ENCODE measurements around the gene KREMEN2. TPM values are rescaled to one million over a fixed set of nuclear protein-coding genes. Genes with fewer than 3 reads are reported as not detected.
A peak's percentile ranks its signal among the peaks of the same experiment; 100 is the strongest.

Gene KREMEN2
- total RNA-seq, 1 donor from 2014 or later, result not detected

DNA sequence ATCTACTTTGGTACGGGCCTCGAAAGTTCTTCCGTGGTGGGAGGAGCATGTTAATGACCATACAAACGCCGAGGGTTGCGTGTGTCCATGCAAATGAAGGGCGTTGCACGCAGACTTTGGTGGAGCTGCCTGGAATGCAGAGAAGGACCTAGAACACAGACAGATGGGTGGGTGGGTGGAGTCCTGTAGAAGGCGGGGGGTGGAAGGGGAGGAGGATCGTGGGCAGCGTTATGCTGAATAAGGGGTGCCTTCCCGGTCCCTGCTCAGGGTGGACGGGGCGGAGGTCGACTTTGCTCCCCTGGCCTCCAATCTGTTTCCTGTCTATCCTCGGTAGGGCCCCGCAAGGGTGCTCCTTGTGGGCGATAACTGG is 4.3 kb downstream of the KREMEN2 start:
- TF ChIP-seq, protein P1, sequence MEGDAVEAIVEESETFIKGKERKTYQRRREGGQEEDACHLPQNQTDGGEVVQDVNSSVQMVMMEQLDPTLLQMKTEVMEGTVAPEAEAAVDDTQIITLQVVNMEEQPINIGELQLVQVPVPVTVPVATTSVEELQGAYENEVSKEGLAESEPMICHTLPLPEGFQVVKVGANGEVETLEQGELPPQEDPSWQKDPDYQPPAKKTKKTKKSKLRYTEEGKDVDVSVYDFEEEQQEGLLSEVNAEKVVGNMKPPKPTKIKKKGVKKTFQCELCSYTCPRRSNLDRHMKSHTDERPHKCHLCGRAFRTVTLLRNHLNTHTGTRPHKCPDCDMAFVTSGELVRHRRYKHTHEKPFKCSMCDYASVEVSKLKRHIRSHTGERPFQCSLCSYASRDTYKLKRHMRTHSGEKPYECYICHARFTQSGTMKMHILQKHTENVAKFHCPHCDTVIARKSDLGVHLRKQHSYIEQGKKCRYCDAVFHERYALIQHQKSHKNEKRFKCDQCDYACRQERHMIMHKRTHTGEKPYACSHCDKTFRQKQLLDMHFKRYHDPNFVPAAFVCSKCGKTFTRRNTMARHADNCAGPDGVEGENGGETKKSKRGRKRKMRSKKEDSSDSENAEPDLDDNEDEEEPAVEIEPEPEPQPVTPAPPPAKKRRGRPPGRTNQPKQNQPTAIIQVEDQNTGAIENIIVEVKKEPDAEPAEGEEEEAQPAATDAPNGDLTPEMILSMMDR (IDR thresholded peaks at IDR 0.05), result no peak
- Histone ChIP-seq H3K4me3 (peak overlapping the region; percentile 68 to 85), H3K9me3 (no peaks in the 10 kb centered on the region), H3K27ac (no peak overlapping the region), H3K36me3 (no peaks in the 10 kb centered on the region), H3K27me3 (peaks cover 46% of the 10 kb centered on the region), H3K4me1 (peaks cover 31 to 40% of the 10 kb centered on the region in 2 donors)
- intact Hi-C loops (cut with DNase I), result no loop called here
- no peak for DNase-seq (ENCODE audit: low spot score in 2 of 2)

DNA sequence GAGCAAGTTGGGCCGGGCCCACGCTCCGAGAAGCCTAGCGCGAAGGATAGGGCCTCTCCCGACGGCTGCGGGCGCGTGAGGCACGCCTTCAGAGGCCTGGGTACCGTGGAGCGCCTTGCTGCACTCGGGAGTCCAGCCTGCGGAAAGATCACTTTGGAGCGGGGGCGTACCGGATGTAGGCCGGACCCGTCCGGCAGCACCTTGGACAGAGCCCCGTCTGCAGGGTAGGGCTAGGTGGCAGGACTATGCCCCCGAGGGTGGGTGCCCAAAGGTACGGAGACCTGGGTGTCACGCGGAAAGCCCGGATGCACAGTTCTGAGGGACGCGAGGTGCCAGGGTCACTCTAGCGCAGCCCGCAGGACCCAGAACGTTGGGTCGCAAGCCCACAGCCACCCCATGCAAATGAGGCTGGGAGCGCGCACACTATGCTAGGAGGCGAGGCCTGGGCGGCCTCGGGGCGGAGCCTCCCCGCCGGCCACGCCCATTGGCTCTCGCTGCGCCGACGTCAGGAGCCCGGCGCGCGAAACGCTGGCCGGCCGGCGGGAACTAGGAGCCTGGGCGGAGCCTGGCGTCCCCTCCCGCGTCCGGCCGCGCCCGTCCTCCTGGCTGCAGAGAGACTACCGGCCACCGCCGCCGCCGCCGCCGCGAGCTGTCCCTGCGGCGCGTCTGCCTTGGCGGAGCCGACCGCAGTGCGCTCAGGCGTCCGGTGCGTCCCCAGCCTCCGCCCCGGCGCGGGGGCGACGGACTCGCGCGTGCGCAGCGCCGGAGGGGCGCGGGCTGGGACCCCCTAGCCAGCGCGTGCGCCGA is 4.9 kb downstream of the KREMEN2 start, which contains the start of gene PAQR4:
Gene PAQR4 (plus strand): TSS at position 611 of the 807 bp plus-strand sequence. CDS start 327 bp downstream, outside the sequence.
- Histone ChIP-seq H3K36me3 (no peaks in the 10 kb centered on the region), H3K27me3 (peaks cover 41% of the 10 kb centered on the region), H3K4me1 (peaks cover 25 to 34% of the 10 kb centered on the region in 2 donors), H3K27ac (no peak within 1 kb of the TSS), H3K9me3 (no peaks in the 10 kb centered on the region), H3K4me3 (peak within 1 kb of the TSS; percentile 68 to 85)
- TF ChIP-seq, protein P1 (IDR thresholded peaks at IDR 0.05), result peak in 1 of 3 experiments; percentile 7
- DNase-seq (ENCODE audit: low spot score in 2 of 2), result peak; percentile 37 to 89
- intact Hi-C loops (cut with DNase I), result no loop called here

DNA sequence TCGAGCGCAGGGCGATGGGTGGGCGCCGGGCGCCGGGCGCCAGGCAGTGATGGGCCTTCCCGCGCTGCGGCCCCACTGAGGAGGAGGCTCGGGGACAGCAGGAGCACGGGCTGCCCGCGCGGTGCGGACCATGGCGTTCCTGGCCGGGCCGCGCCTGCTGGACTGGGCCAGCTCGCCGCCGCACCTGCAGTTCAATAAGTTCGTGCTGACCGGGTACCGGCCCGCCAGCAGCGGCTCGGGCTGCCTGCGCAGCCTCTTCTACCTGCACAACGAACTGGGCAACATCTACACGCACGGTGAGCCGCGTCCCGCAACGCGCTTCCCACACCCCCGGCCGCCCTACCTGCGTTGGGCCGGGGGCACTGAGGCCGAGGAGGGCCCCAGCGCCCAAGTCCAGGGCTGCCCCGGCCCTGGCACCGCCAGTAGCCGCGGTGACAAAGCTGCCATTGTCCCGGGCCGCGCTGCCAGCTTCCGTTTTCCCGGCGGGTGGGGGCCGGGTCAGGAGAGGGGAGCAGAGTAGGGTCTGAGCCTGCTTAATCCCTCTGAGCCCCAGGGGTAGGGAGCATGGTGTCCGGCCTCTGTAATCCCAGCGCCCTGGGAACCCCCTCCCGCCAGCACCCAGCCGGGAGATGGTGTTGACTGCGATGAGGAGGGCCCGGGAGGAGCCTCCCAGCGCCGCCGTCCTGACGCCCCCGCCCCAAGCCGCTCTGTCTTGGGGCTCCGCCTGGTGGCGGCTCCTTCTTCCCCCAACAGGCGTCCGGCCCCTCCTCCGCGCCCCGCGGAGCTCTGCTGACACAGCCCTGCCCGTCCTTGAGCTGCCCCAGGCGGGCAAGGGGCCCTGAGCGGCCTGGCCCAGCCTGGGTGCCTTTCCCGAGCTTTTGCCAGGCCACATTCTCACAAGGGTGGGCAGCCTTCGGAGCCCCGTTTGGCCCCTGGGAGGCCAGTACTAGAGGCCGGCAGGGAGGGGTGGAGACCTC is 5.8 kb downstream of the KREMEN2 start:
- intact Hi-C loops (cut with DNase I), result no loop called here
- Histone ChIP-seq H3K27me3 (peaks cover 32% of the 10 kb centered on the region), H3K4me1 (peaks cover 18 to 26% of the 10 kb centered on the region in 2 donors), H3K4me3 (peak overlapping the region; percentile 68 to 85), H3K27ac (no peak overlapping the region), H3K9me3 (no peaks in the 10 kb centered on the region), H3K36me3 (no peaks in the 10 kb centered on the region)
- TF ChIP-seq, protein P1 (IDR thresholded peaks at IDR 0.05), result peak in 2 of 3 experiments; percentile 21 to 34
- DNase-seq (ENCODE audit: low spot score in 2 of 2), result peak in 1 of 2 donors; percentile 75

DNA sequence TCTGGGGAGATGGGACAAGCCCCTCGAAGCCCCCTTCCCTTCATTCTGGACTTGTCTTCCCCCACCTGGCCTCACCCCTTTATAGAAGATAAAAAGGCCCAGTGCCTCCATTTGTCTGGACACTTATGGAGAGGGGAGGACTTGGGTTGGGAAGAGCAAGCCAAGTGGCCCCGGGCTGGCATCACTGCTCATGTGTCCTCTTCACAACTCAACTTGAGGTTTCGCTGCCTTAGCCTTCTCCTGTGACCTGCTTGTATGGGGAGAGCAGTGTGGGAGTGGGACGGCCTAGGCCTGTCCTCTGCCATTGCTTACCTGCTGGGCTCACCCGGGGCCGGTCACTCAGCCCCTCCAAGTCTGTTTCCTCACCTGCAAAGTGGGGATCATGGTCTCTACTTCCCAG is 6.5 kb downstream of the KREMEN2 start:
- Histone ChIP-seq H3K9me3 (no peaks in the 10 kb centered on the region), H3K4me1 (peaks cover 13 to 22% of the 10 kb centered on the region in 2 donors), H3K36me3 (no peaks in the 10 kb centered on the region), H3K27ac (no peak overlapping the region), H3K27me3 (peaks cover 24% of the 10 kb centered on the region), H3K4me3 (peak overlapping the region; percentile 68 to 85)
- no peak for DNase-seq (ENCODE audit: low spot score in 2 of 2)
- TF ChIP-seq, protein P1 (IDR thresholded peaks at IDR 0.05), result no peak
- intact Hi-C loops (cut with DNase I), result no loop called here

DNA sequence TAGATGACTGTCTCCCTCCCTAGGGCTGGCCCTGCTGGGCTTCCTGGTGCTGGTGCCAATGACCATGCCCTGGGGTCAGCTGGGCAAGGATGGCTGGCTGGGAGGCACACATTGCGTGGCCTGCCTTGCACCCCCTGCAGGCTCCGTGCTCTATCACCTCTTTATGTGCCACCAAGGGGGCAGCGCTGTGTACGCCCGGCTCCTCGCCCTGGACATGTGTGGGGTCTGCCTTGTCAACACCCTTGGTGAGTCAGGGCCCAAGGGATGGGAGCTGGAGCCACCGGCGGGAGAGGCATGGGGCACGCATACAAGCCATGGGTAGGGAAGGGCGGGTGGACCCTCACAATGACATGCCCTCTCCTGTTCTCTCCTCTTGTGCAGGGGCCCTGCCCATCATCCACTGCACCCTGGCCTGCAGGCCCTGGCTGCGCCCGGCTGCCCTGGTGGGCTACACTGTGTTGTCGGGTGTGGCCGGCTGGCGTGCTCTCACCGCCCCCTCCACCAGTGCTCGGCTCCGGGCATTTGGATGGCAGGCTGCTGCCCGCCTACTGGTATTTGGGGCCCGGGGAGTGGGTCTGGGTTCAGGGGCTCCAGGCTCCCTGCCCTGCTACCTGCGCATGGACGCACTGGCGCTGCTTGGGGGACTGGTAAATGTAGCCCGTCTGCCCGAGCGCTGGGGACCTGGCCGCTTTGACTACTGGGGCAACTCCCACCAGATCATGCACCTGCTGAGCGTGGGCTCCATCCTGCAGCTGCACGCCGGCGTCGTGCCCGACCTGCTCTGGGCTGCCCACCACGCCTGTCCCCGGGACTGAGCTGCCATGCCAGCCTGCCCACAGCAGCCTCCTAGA is 7.3 kb downstream of the KREMEN2 start:
- peaks cover 18% of the 10 kb centered on the region for H3K27me3 ChIP-seq
- H3K9me3 ChIP-seq, result no peaks in the 10 kb centered on the region
- H3K4me1 ChIP-seq, result peaks cover 13 to 22% of the 10 kb centered on the region in 2 donors
- intact Hi-C loops (cut with DNase I), result no loop called here
- H3K36me3 ChIP-seq, result no peaks in the 10 kb centered on the region
- no peak for DNase-seq (ENCODE audit: low spot score in 2 of 2)
- H3K4me3 ChIP-seq, result no peak overlapping the region
- H3K27ac ChIP-seq, result no peak overlapping the region
- TF ChIP-seq, protein P1 (IDR thresholded peaks at IDR 0.05), result no peak

Data from ascending aorta (tissue), 2 donors.